ENCODE measurements around the gene OR56A3. TPM values are rescaled to one million over a fixed set of nuclear protein-coding genes. Genes with fewer than 3 reads are reported as not detected.

Gene OR56A3
- polyA plus RNA-seq, 1 donor from 2014 or later: not detected

Other genes starting within 250 kb of the OR56A3 start
- not detected for gene OR56B1, start 205.8 kb upstream of the OR56A3 start, polyA plus RNA-seq
- 0.75 TPM for gene OR52N4, start 188.0 kb upstream of the OR56A3 start, polyA plus RNA-seq
- not detected for gene OR52N5, start 158.9 kb upstream of the OR56A3 start, polyA plus RNA-seq
- not detected for gene OR52N1, start 151.0 kb upstream of the OR56A3 start, polyA plus RNA-seq
- gene OR52N2, start 133.3 kb upstream of the OR56A3 start, polyA plus RNA-seq: not detected
- gene OR52E6, start 100.4 kb upstream of the OR56A3 start, polyA plus RNA-seq: not detected
- gene OR52E8, start 84.6 kb upstream of the OR56A3 start, polyA plus RNA-seq: not detected
- gene OR52E4, start 61.6 kb upstream of the OR56A3 start, polyA plus RNA-seq: not detected
- not detected for gene OR52E5, start 49.0 kb upstream of the OR56A3 start, polyA plus RNA-seq
- not detected for gene OR56A5, start 26.2 kb downstream of the OR56A3 start, polyA plus RNA-seq
- not detected for gene OR52L1, start 44.7 kb downstream of the OR56A3 start, polyA plus RNA-seq
- not detected for gene OR56A4, start 64.7 kb downstream of the OR56A3 start, polyA plus RNA-seq
- gene OR56A1, start 88.5 kb downstream of the OR56A3 start, polyA plus RNA-seq: not detected
- not detected for gene OR56B4, start 165.4 kb downstream of the OR56A3 start, polyA plus RNA-seq
- gene OR52B2, start 228.1 kb downstream of the OR56A3 start, polyA plus RNA-seq: not detected